Measurements from ENCODE around the gene MBD6.

Gene MBD6

GRCh38 chr12:57552306-57552651 is 29.7 kb downstream of the MBD6 start:
- Histone ChIP-seq H4K12ac (ENCODE audit: low read depth, low read length) (no peak overlapping the region), H3K79me2 (ENCODE audit: control insufficient read depth, insufficient read depth, low read length, poor library complexity) (no peaks in the 10 kb centered on the region), H2BK120ac (ENCODE audit: insufficient read depth, low read length, poor library complexity) (no peak overlapping the region), H3K4me3 (ENCODE audit: low read depth, low read length) (no peak overlapping the region), H3K9ac (ENCODE audit: low read length) (no peak overlapping the region), H3K18ac (ENCODE audit: low read length) (no peak overlapping the region), H2BK12ac (ENCODE audit: low read length) (no peak overlapping the region), H3K23ac (ENCODE audit: low read length) (no peak overlapping the region), H3K4me1 (ENCODE audit: control insufficient read depth in 1 of 2, insufficient read depth in 2 of 2, low read length in 2 of 2) (peaks cover 3 to 7% of the 10 kb centered on the region in 2 experiments), H3K9me3 (ENCODE audit: insufficient read depth, low read depth, low read length) (peaks cover 3% of the 10 kb centered on the region), H3K14ac (ENCODE audit: low read length) (no peak overlapping the region), H2BK5ac (ENCODE audit: low read depth, low read length, poor library complexity) (no peak overlapping the region), H4K91ac (ENCODE audit: low read depth, low read length) (no peak overlapping the region), H3K79me1 (ENCODE audit: low read length) (no peaks in the 10 kb centered on the region), H2AK5ac (ENCODE audit: low read length) (no peak overlapping the region), H3K36me3 (ENCODE audit: control insufficient read depth in 1 of 2, insufficient read depth in 2 of 2, low read length in 2 of 2) (no peaks in the 10 kb centered on the region), H2AFZ (ENCODE audit: insufficient read depth, low read length, poor library complexity) (no peak overlapping the region), H3K27me3 (ENCODE audit: insufficient read depth, low read length) (peaks cover 22% of the 10 kb centered on the region), H3K27ac (ENCODE audit: low read depth, low read length) (no peak overlapping the region), H3K4ac (ENCODE audit: low read depth, low read length) (no peak overlapping the region), H4K8ac (ENCODE audit: low read depth, low read length) (no peak overlapping the region), H3K4me2 (ENCODE audit: low read length) (no peak overlapping the region)
- no CpG with 5 or more reads among the region's 2 CpGs for WGBS (ENCODE audit: extremely low coverage, insufficient coverage, insufficient read length)
- no peak for DNase-seq

DNA sequence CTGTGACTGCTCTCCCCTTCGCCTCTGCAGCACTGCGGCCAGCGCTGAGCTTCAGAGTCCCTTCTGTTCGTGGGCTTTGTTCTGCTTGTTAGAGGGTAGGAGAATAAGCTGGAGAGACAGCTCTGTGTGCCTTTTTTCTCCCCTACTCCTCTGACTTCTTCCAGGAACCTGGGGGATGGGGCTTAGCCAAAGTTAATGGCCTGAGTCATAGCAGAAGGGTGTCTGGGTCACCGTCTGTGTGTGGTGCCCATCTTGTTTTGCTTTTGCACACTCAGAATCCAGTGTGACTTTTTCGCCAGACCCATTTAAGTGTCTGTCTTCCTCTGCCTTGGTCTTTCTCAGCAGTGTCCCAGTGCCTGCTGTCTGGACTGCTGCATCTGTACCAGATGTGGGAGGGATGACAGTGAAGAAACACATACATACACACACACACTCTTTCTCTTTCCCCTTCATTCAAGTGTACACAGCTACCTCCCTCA is 30.2 kb downstream of the MBD6 start:
- no peak overlapping the region for H4K91ac ChIP-seq (ENCODE audit: low read depth, low read length)
- no peak overlapping the region for H4K8ac ChIP-seq (ENCODE audit: low read depth, low read length)
- no peaks in the 10 kb centered on the region for H3K79me2 ChIP-seq (ENCODE audit: control insufficient read depth, insufficient read depth, low read length, poor library complexity)
- no peak overlapping the region for H3K4me3 ChIP-seq (ENCODE audit: low read depth, low read length)
- no peak for DNase-seq
- H4K12ac ChIP-seq (ENCODE audit: low read depth, low read length): no peak overlapping the region
- H3K27ac ChIP-seq (ENCODE audit: low read depth, low read length): no peak overlapping the region
- H3K14ac ChIP-seq (ENCODE audit: low read length): no peak overlapping the region
- no peak overlapping the region for H2BK12ac ChIP-seq (ENCODE audit: low read length)
- H3K9ac ChIP-seq (ENCODE audit: low read length): no peak overlapping the region
- no CpG with 5 or more reads among the region's 6 CpGs for WGBS (ENCODE audit: extremely low coverage, insufficient coverage, insufficient read length)
- H3K23ac ChIP-seq (ENCODE audit: low read length): no peak overlapping the region
- H3K4me1 ChIP-seq (ENCODE audit: control insufficient read depth in 1 of 2, insufficient read depth in 2 of 2, low read length in 2 of 2): peaks cover 3 to 7% of the 10 kb centered on the region in 2 experiments
- no peak overlapping the region for H2BK120ac ChIP-seq (ENCODE audit: insufficient read depth, low read length, poor library complexity)
- no peak overlapping the region for H3K4ac ChIP-seq (ENCODE audit: low read depth, low read length)
- H2BK5ac ChIP-seq (ENCODE audit: low read depth, low read length, poor library complexity): no peak overlapping the region
- H2AK5ac ChIP-seq (ENCODE audit: low read length): no peak overlapping the region
- H3K27me3 ChIP-seq (ENCODE audit: insufficient read depth, low read length): peaks cover 22% of the 10 kb centered on the region
- H3K18ac ChIP-seq (ENCODE audit: low read length): no peak overlapping the region
- no peak overlapping the region for H2AFZ ChIP-seq (ENCODE audit: insufficient read depth, low read length, poor library complexity)
- no peaks in the 10 kb centered on the region for H3K36me3 ChIP-seq (ENCODE audit: control insufficient read depth in 1 of 2, insufficient read depth in 2 of 2, low read length in 2 of 2)
- H3K4me2 ChIP-seq (ENCODE audit: low read length): peak overlapping the region; percentile 19
- peaks cover 3% of the 10 kb centered on the region for H3K9me3 ChIP-seq (ENCODE audit: insufficient read depth, low read depth, low read length)
- H3K79me1 ChIP-seq (ENCODE audit: low read length): no peaks in the 10 kb centered on the region

- Histone ChIP-seq H2BK5ac (ENCODE audit: low read depth, low read length, poor library complexity) (no peak overlapping the region), H3K4me2 (ENCODE audit: low read length) (no peak overlapping the region), H3K4ac (ENCODE audit: low read depth, low read length) (no peak overlapping the region), H2BK12ac (ENCODE audit: low read length) (no peak overlapping the region), H3K9me3 (ENCODE audit: insufficient read depth, low read depth, low read length) (peaks cover 3% of the 10 kb centered on the region), H3K4me3 (ENCODE audit: low read depth, low read length) (no peak overlapping the region), H3K79me2 (ENCODE audit: control insufficient read depth, insufficient read depth, low read length, poor library complexity) (no peaks in the 10 kb centered on the region), H3K18ac (ENCODE audit: low read length) (no peak overlapping the region), H2BK120ac (ENCODE audit: insufficient read depth, low read length, poor library complexity) (no peak overlapping the region), H4K8ac (ENCODE audit: low read depth, low read length) (no peak overlapping the region), H2AFZ (ENCODE audit: insufficient read depth, low read length, poor library complexity) (no peak overlapping the region), H3K23ac (ENCODE audit: low read length) (no peak overlapping the region), H3K27ac (ENCODE audit: low read depth, low read length) (no peak overlapping the region), H2AK5ac (ENCODE audit: low read length) (no peak overlapping the region), H3K14ac (ENCODE audit: low read length) (no peak overlapping the region), H3K4me1 (ENCODE audit: control insufficient read depth in 1 of 2, insufficient read depth in 2 of 2, low read length in 2 of 2) (peaks cover 3 to 7% of the 10 kb centered on the region in 2 experiments), H4K12ac (ENCODE audit: low read depth, low read length) (no peak overlapping the region), H3K27me3 (ENCODE audit: insufficient read depth, low read length) (peaks cover 22% of the 10 kb centered on the region), H4K91ac (ENCODE audit: low read depth, low read length) (no peak overlapping the region), H3K9ac (ENCODE audit: low read length) (no peak overlapping the region), H3K36me3 (ENCODE audit: control insufficient read depth in 1 of 2, insufficient read depth in 2 of 2, low read length in 2 of 2) (no peaks in the 10 kb centered on the region), H3K79me1 (ENCODE audit: low read length) (no peaks in the 10 kb centered on the region)
- no peak for DNase-seq
- WGBS (ENCODE audit: extremely low coverage, insufficient coverage, insufficient read length): no CpG with 5 or more reads among the region's 7 CpGs
Observed at GRCh38 chr12:57553343-57554202, 30.9 kb downstream of the MBD6 start.

DNA sequence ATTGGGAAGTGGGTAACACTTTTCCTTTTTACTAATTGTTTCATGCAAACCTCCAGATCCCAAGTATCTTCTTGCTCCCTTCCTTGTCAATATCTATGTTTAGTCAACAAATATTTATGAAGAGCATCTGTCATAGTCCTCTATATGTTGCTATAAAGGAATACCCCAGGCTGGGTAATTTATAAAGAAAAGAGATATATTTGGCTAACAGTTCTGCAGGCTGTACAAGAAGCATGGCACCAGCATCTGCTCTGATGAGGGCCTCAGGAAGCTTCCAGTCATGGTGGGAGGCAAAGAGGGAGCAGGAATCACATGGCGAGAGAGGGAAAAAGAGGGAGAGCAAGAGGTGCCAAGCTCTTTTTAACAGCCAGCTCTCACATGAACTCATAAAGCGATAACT is 31.8 kb downstream of the MBD6 start:
- no peak overlapping the region for H2AFZ ChIP-seq (ENCODE audit: insufficient read depth, low read length, poor library complexity)
- H3K27me3 ChIP-seq (ENCODE audit: insufficient read depth, low read length): peaks cover 13% of the 10 kb centered on the region

More for the DNA sequence above, 31.8 kb downstream of the MBD6 start:
- Histone ChIP-seq H2AK5ac (ENCODE audit: low read length) (no peak overlapping the region), H4K91ac (ENCODE audit: low read depth, low read length) (no peak overlapping the region), H4K8ac (ENCODE audit: low read depth, low read length) (no peak overlapping the region), H2BK120ac (ENCODE audit: insufficient read depth, low read length, poor library complexity) (no peak overlapping the region), H3K27ac (ENCODE audit: low read depth, low read length) (no peak overlapping the region), H3K79me2 (ENCODE audit: control insufficient read depth, insufficient read depth, low read length, poor library complexity) (no peaks in the 10 kb centered on the region), H2BK5ac (ENCODE audit: low read depth, low read length, poor library complexity) (no peak overlapping the region), H3K4me1 (ENCODE audit: control insufficient read depth in 1 of 2, insufficient read depth in 2 of 2, low read length in 2 of 2) (peaks cover 3 to 7% of the 10 kb centered on the region in 2 experiments), H3K79me1 (ENCODE audit: low read length) (no peaks in the 10 kb centered on the region), H3K18ac (ENCODE audit: low read length) (no peak overlapping the region), H3K4me3 (ENCODE audit: low read depth, low read length) (no peak overlapping the region), H3K23ac (ENCODE audit: low read length) (no peak overlapping the region), H3K9me3 (ENCODE audit: insufficient read depth, low read depth, low read length) (peaks cover 3% of the 10 kb centered on the region), H3K9ac (ENCODE audit: low read length) (no peak overlapping the region), H3K4me2 (ENCODE audit: low read length) (no peak overlapping the region), H3K4ac (ENCODE audit: low read depth, low read length) (no peak overlapping the region), H3K14ac (ENCODE audit: low read length) (no peak overlapping the region), H4K12ac (ENCODE audit: low read depth, low read length) (no peak overlapping the region), H3K36me3 (ENCODE audit: control insufficient read depth in 1 of 2, insufficient read depth in 2 of 2, low read length in 2 of 2) (no peaks in the 10 kb centered on the region), H2BK12ac (ENCODE audit: low read length) (no peak overlapping the region)
- DNase-seq: no peak
- WGBS (ENCODE audit: extremely low coverage, insufficient coverage, insufficient read length): no CpG with 5 or more reads among the region's 2 CpGs

All from trophoblast cell (in vitro differentiated cells and primary cell).